Mononuclear cell (primary cell): ENCODE data around the gene ADAMTS18. TPM values are rescaled to one million over a fixed set of nuclear protein-coding genes. Genes with fewer than 3 reads are reported as not detected.

Experiments
- total RNA-seq: library from RNA; depleted of rRNA; stranded (reverse); fragments of >200 nt; gene quantifications from one replicate; pipeline ENCODE4 v1.2.3, GENCODE V29; 2012

Gene ADAMTS18
- total RNA-seq, 1 donor = not detected

Other genes starting within 250 kb of the ADAMTS18 start
- 20.9 TPM for gene MON1B, start 243.8 kb downstream of the ADAMTS18 start, total RNA-seq
- 0.52 TPM for gene SYCE1L, start 235.6 kb downstream of the ADAMTS18 start, total RNA-seq